Adipocyte (in vitro differentiated cells): ENCODE data around the gene NUDT3.

Source experiments
- DNase-seq: peaks from one replicate; pipeline ENCODE4 v3.0.0-alpha.2; 2015; ENCODE audit warnings: low read depth
- H3K27me3 ChIP-seq: replicated peaks from 2 replicates; pipeline ENCODE4 v1.7.0; 2013; ENCODE audit warnings: mild to moderate bottlenecking, low read length, moderate library complexity; ENCODE audit not compliant: control insufficient read depth, insufficient read depth
- H3K36me3 ChIP-seq: 2 replicates; pipeline ENCODE4 v1.7.0; 2013; ENCODE audit warnings: low read length, mild to moderate bottlenecking, moderate library complexity; ENCODE audit not compliant: control insufficient read depth, insufficient read depth, severe bottlenecking
- H3K4me1 ChIP-seq: 2 replicates; pipeline ENCODE4 v1.7.0; 2013; ENCODE audit warnings: mild to moderate bottlenecking, low read length, moderate library complexity; ENCODE audit not compliant: control insufficient read depth, insufficient read depth
- H3K4me3 ChIP-seq: 2 replicates; pipeline ENCODE4 v1.7.0; 2013; ENCODE audit warnings: mild to moderate bottlenecking, low read length, moderate library complexity
- H3K9ac ChIP-seq: 2 replicates; pipeline ENCODE4 v1.7.0; 2013; ENCODE audit warnings: mild to moderate bottlenecking, low read length, moderate library complexity
- H3K9me3 ChIP-seq: 2 replicates; pipeline ENCODE4 v1.7.0; 2013; ENCODE audit warnings: mild to moderate bottlenecking, low read length, moderate library complexity; ENCODE audit not compliant: control insufficient read depth

Gene NUDT3

DNA sequence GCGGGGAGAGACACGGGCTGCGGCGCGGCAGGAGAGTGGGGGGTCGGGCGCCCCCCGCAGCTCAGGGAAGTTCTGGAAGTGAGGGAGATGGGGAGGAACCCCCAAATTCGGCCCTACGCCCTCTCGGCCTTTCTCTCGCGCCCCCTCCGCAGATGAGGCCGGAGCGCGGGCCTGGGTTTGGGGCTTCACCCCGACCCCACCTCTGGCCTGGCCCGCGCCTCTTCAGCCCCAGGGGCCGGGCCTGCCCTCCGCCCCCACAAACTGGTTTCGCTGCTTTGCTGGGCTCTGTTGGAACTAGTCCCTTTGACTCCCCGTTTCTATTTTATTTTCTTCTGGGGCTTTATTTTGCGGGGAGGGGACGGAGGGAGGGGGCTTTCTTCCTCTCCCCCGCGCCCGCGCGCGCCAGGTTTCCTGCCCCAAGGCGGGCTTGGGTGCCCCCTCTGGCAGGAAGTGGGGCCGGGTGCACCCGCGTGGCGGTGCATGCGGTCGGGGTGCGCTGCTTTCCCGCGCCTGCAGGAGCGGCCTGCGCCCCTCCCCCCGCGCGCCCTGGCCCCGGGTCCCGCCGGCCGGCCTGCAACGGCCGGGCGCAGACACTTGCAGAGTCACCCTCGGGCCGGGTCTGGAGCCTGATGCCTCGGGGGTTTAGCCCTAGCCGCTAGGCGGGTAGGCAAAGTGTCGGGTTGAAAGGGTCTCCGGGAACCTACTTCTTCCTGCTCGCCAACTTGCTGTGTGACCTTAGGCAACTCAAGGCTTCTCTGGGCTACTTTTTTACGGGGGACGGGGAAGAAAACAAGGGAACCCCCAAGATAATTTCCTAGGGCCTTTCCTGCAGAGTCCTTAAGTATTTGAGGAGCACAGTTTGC lies 154.5 kb downstream of the NUDT3 start:
- peaks cover 24% of the 10 kb centered on the region for H3K4me1 ChIP-seq
- DNase-seq: peak; percentile 70
- peaks cover 16% of the 10 kb centered on the region for H3K36me3 ChIP-seq
- peak overlapping the region; percentile 83 for H3K4me3 ChIP-seq
- H3K9me3 ChIP-seq: no peaks in the 10 kb centered on the region
- peak overlapping the region; percentile 84 for H3K9ac ChIP-seq
- no peaks in the 10 kb centered on the region for H3K27me3 ChIP-seq

DNA sequence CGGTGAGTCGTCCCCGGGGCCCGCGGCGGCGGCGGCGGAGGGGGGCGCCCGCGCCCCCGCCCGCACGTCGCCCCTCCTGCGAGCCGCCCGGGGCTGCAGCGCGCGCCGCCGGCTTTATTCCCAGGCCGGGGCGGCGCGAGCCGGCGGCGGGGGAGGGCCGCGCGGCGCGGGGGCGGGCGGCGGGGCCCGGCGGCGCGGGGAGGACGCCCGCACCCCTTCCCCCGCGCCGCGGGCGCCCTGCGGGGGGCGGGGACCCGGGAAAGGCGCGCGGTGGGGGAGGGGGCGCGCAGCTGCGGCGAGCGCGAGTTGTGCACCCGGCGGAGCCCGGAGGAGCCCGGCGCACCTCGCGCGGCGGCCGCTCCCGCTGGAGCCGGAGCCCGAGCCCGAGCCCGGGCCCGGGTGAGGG lies 155.2 kb downstream of the NUDT3 start:
- H3K9ac ChIP-seq: peak overlapping the region; percentile 84
- DNase-seq: peak; percentile 64

DNA sequence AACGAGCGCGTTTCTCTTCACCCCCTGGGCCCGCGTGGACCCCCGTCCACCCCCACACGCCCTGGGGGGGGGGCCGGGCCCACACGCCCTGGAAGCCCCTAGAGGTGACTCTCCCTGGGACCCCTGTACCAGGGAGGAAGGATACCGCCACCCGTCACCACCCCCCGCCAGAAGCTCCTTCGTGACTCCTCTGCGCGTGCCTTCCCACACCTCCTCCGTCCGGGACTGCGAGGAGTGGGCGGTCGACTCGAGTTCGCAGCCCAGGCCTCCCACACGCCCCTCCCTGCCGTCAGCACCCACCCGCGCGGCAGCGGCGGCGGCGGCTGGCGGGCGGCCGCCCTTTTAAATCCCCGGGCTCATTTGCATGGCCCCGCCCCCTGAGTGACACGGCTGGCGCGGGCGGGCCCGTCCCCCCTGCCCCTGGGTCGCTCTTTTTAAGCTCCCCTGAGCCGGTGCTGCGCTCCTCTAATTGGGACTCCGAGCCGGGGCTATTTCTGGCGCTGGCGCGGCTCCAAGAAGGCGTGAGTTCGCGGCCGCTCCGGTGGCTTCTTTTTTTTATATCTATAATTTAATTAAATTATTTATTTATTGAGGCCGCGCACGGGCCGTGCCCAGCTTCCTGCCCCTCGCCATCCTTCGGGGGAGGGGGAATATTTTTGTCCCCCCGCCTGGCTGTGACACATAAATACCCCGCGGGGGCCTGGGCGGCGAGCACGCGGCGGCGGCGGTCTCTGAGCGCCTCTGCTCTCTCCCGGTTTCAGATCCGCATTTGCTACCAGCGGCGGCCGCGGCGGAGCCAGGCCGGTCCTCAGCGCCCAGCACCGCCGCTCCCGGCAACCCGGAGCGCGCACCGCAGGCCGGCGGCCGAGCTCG lies 155.8 kb downstream of the NUDT3 start, which contains the start of gene HMGA1:
TSS of gene HMGA1 (plus strand) at position 431 of the 873 bp plus-strand sequence. CDS start 3,908 bp downstream, outside the sequence.
- Histone ChIP-seq H3K27me3 (no peaks in the 10 kb centered on the region), H3K4me3 (peak within 1 kb of the TSS; percentile 83), H3K9ac (peak within 1 kb of the TSS; percentile 84), H3K36me3 (peaks cover 10% of the 10 kb centered on the region), H3K9me3 (no peaks in the 10 kb centered on the region), H3K4me1 (peaks cover 15% of the 10 kb centered on the region)
- DNase-seq: peak; percentile 91

More for the DNA sequence above, 155.2 kb downstream of the NUDT3 start:
- Histone ChIP-seq H3K4me1 (peaks cover 18% of the 10 kb centered on the region), H3K27me3 (no peaks in the 10 kb centered on the region), H3K36me3 (peaks cover 16% of the 10 kb centered on the region), H3K9me3 (no peaks in the 10 kb centered on the region), H3K4me3 (peak overlapping the region; percentile 83)

DNA sequence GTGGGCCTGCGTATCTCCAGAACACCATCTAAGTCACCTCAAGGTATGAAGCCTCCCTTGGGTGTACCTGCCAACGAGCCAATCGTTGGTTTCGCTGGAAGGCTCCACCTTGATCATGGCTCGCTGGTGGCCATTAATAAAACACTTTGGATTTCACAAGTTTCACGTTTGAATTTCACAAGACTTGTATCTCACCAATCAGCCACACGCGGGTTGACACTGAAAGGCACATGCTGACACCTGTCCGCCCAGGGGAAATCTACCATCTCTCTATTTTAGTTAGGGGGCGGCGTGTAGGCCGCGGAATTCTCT lies 156.4 kb downstream of the NUDT3 start:
- H3K9me3 ChIP-seq: no peaks in the 10 kb centered on the region
- H3K27me3 ChIP-seq: no peaks in the 10 kb centered on the region
- H3K4me3 ChIP-seq: peak overlapping the region; percentile 75
- peaks cover 4% of the 10 kb centered on the region for H3K36me3 ChIP-seq
- peaks cover 15% of the 10 kb centered on the region for H3K4me1 ChIP-seq
- H3K9ac ChIP-seq: peak overlapping the region; percentile 64
- peak; percentile 17 for DNase-seq

DNA sequence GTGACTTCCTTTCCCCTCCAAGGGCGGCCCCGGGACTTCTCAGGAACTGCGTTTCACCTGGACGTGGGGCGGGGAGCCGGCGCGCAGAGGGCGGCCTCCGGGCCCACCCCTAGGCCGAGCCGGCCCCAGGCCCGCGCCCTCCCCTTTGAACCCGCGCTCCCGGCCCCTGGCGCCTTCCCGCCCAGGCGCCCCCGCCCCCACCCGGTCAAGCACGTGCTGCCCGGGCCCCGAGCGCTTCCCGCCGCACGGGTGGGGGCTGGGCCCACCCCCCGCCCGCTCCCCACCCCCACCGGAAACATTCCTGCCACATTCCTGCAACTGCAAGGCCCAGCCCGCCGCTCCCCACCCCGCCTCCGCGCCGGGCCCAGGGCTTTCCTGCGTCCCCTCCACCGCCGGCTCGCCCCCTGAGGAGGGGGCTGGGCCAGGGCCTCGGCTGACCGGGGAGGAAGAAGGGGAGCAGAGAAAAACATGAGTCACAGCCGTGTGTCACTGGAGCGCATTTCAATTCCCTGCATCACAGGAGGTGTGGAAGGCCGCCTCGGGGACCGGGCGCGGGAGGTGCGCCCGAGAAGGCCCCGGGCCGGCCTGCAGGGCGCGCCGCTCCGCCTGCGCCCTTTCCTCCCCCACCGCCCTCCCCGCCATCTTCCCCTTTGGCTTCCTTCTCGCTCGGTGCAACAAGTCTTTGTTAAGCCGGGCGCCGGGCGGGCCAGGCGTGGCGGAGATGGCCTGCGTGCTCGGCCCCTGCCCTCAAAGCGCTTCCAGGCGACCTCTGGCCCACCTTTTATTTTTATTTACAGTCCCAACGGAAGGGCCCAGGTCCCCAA lies 156.9 kb downstream of the NUDT3 start:
- DNase-seq: peak; percentile 72
- peak overlapping the region; percentile 75 for H3K4me3 ChIP-seq
- no peaks in the 10 kb centered on the region for H3K36me3 ChIP-seq
- H3K9ac ChIP-seq: peak overlapping the region; percentile 64
- H3K27me3 ChIP-seq: no peaks in the 10 kb centered on the region
- no peaks in the 10 kb centered on the region for H3K9me3 ChIP-seq
- H3K4me1 ChIP-seq: peaks cover 18% of the 10 kb centered on the region

DNA sequence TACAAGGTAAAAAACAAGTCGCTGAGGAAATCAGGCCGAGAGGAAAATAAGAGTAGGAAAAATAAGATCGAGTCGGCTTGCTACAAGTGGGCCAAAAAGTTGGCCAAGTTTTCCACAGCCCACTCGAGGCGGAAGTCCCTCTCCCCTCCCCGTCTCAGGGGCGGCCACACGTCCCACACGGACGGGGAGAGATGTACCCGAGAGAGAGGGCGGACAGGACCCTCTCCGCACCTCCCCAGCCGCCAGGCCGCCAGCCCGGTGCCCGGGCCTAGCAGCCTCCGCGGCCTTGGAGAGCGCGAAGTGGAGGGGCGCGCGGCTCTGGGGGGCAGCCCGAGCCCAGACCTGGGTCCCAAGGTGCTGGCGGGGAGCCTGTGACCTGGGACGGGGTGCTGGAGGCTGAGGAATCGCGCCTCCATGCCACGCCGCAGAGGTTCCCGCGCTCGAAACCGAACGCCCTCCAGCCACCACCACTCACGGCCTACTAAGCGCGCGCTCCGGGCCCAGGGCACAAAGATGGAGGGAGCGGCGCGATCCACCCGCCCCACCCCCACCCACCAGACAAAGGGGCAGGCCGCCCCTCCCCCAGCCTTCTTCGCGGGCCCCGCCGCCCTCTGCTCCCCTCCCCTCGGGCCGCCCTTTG lies 157.7 kb downstream of the NUDT3 start:
- H3K4me3 ChIP-seq: no peak overlapping the region
- no peak overlapping the region for H3K9ac ChIP-seq
- H3K9me3 ChIP-seq: no peaks in the 10 kb centered on the region
- no peak for DNase-seq
- H3K36me3 ChIP-seq: no peaks in the 10 kb centered on the region
- H3K27me3 ChIP-seq: no peaks in the 10 kb centered on the region
- peaks cover 18% of the 10 kb centered on the region for H3K4me1 ChIP-seq

DNA sequence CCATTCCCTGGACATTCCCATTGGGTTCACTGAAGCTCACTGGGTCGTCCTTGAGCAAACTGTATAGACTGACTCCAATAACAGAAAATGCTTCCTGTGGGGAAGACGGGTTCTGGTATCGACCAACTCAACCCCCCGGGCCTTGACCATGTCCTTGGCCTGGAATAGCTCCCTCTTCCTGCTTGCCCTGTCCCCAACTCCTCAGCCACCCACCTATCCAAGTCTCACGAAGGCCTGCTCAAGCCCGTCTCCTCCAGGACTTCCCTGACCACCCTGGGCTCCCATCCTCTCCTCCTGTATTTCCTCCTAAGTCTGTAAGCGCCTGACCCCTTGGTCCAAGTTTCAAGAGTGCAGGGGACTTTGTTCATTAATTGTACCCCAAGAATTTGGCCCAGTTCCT lies 158.6 kb downstream of the NUDT3 start:
- no peaks in the 10 kb centered on the region for H3K36me3 ChIP-seq
- no peak for DNase-seq
- no peak overlapping the region for H3K4me3 ChIP-seq
- H3K4me1 ChIP-seq: peaks cover 18% of the 10 kb centered on the region
- H3K27me3 ChIP-seq: no peaks in the 10 kb centered on the region
- H3K9me3 ChIP-seq: no peaks in the 10 kb centered on the region
- H3K9ac ChIP-seq: no peak overlapping the region

DNA sequence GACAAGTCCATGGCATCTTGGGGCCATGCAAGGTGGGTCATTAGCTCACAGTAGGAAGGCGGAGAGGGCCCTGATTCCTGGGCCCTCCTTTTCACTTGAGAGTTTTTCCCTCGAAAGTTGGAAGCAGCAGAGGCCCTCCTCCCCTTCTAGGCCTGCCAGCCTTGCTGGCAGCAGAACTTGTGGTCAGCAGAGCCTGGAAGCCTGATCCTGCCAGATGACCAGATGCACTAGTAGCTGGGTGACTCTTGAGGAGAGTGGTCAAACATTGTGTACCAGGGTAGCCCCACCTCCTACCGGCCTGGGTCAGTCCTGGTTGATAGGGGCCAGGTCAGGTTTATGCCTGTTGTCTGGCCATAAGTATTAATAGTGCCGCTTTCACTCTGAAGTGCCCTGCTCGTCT lies 159.6 kb downstream of the NUDT3 start:
- Histone ChIP-seq H3K36me3 (no peaks in the 10 kb centered on the region), H3K27me3 (no peaks in the 10 kb centered on the region), H3K4me3 (no peak overlapping the region), H3K9me3 (no peaks in the 10 kb centered on the region), H3K4me1 (peaks cover 11% of the 10 kb centered on the region), H3K9ac (no peak overlapping the region)
- DNase-seq: peak; percentile 34

DNA sequence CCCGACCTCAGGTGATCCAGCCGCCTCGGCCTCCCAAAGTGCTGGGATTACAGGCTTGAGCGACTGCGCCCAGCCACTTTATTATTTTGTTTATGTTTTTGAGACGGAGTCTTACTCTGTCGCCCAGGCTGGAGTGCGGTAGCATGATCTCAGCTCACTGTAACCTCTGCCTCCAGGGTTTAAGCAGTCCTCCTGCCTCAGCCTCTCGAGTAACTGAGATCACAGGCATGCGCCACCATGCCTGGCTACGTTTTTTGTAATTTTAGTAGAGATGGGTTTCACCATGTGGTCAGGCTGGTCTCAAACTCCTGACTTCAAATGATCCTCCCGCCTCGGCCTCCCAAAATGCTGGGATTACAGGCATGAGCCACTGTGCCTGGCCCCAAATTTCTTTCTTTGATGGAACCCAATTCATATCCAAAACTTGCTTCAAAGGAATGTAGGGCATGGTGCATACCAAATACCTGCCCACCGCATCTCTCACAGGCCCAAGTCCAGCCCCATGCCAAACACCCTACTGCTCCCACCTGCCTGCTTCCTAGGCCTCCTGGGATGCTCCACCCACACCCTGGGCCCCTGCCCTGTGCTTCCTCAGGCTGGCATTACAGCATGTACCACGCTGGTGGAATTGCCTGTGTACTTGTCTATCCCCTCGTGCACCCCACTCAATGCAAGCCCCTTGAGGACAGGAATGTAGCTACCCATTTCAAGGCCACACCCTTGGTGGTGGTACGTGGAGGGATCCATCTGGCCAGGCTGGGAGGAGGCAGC lies 160.7 kb downstream of the NUDT3 start:
- Histone ChIP-seq H3K4me3 (no peak overlapping the region), H3K4me1 (peaks cover 11% of the 10 kb centered on the region), H3K36me3 (no peaks in the 10 kb centered on the region), H3K9ac (no peak overlapping the region), H3K27me3 (no peaks in the 10 kb centered on the region), H3K9me3 (no peaks in the 10 kb centered on the region)
- DNase-seq: no peak
